HCT116 (cell line): ENCODE results near the gene PLPPR2.

Source experiments
- CEBPB ChIP-seq: IDR thresholded peaks from 2 replicates; pipeline ENCODE4 v1.6.1; 2012; ENCODE audit warnings: low read depth
- CTCF ChIP-seq, 3 experiments: fragments of 200-600 bp in 1 of 3; sonication (generic) in 1 of 3; IDR thresholded peaks in 2 of 3; conservative IDR thresholded peaks in 1 of 3; 2 replicates each; pipeline ENCODE4 v1.5.1; 2012 to 2017; ENCODE audit warnings: low read depth in 2 of 3, low read length in 2 of 3, antibody characterized with exemption in 1 of 3, borderline replicate concordance in 1 of 3, control low read depth in 1 of 3, mild to moderate bottlenecking in 1 of 3, mixed read lengths in 1 of 3, mixed run types in 1 of 3, moderate library complexity in 1 of 3; ENCODE audit not compliant: insufficient read depth in 1 of 3
- EZH2 ChIP-seq: fragments of 200-600 bp; sonication (generic); IDR thresholded peaks from 2 replicates; pipeline ENCODE4 v1.6.1; 2017; ENCODE audit warnings: antibody characterized with exemption, mixed run types
- POLR2A ChIP-seq: IDR thresholded peaks from 2 replicates; pipeline ENCODE4 v1.7.0; 2011; ENCODE audit warnings: borderline replicate concordance; ENCODE audit not compliant: insufficient read depth, insufficient read length; ENCODE audit errors: extremely low read depth
- POLR2AphosphoS5 ChIP-seq: IDR thresholded peaks from 2 replicates; pipeline ENCODE4 v1.6.1; 2011; ENCODE audit warnings: mild to moderate bottlenecking, low read depth, low read length, moderate library complexity
- RAD21 ChIP-seq: IDR thresholded peaks from 2 replicates; pipeline ENCODE4 v1.6.1; 2012; ENCODE audit warnings: low read depth, mild to moderate bottlenecking
- SIN3A ChIP-seq: IDR thresholded peaks from 2 replicates; pipeline ENCODE4 v1.6.1; 2012; ENCODE audit warnings: low read depth
- TCF7L2 ChIP-seq: IDR thresholded peaks from 2 replicates; pipeline ENCODE4 v1.7.0; 2011; ENCODE audit warnings: borderline replicate concordance, inconsistent platforms; ENCODE audit not compliant: insufficient read depth, insufficient read length; ENCODE audit errors: extremely low read depth
- YY1 ChIP-seq: IDR thresholded peaks from 2 replicates; pipeline ENCODE4 v1.6.1; 2011; ENCODE audit warnings: low read length, low read depth, moderate library complexity, mild to moderate bottlenecking; ENCODE audit not compliant: insufficient replicate concordance; ENCODE audit errors: extremely low read depth
- ZFX ChIP-seq: fragments of 450-650 bp; IDR thresholded peaks from 2 replicates; pipeline ENCODE4 v1.6.1; 2017
- ZNF274 ChIP-seq: fragments of 200-500 bp; sonication (Bioruptor generic); IDR thresholded peaks from 2 replicates; pipeline ENCODE4 v1.6.1; 2014; ENCODE audit warnings: mild to moderate bottlenecking, low read depth, low read length, inconsistent platforms
- TF ChIP-seq, protein P1 (sequence below): IDR thresholded peaks from 2 replicates; pipeline ENCODE4 v1.6.1; 2012
- TF ChIP-seq, protein P2 (sequence below): IDR thresholded peaks from 2 replicates; pipeline ENCODE4 v1.6.1; 2012
- TF ChIP-seq, protein P3 (sequence below): IDR thresholded peaks from 2 replicates; pipeline ENCODE4 v1.6.1; 2012; ENCODE audit warnings: low read depth

DNA sequence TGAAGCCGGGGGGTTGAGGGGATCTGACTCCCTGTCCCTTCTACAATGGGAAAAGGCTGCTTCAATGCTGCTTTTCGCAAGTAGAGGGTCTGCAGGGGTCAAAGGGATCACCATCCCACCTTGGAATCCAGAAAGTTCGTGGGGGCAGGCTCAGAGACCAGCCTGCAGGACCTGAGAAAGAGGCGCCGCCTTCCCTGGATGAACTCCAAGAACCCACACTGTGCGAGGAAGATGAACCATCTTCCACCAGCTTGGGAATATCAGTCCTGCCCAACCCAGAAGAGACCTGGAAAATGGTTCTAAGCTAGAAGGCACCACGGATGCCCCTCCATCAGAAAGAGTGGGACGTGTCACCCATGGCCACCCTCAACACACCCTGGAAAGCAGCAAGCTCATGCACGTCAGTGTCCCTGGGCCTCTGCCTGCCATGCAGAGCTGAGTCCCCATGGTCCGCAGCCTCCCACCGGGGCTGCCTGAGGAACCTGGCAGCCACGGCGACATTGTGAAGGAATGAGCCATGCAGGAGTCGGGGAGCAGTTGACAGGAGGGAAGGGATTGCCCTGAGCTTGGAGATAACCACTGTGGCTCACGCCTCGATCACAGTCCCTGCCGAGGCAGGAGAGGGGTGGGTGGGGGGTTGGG lies 30.4 kb upstream of the PLPPR2 start:
- TF ChIP-seq EZH2 (no peak), YY1 (no peak), CTCF (IDR thresholded peaks at IDR 0.05 in 2 of 3, conservative IDR thresholded peaks at IDR 0.05 in 1 of 3; ENCODE audit: borderline replicate concordance in 1 of 3, insufficient read depth in 1 of 3, low read depth in 2 of 3, low read length in 2 of 3) (no peak), POLR2A (no peak), ZNF274 (no peak), SIN3A (no peak), ZFX (no peak), POLR2AphosphoS5 (no peak), CEBPB (no peak), RAD21 (no peak), TCF7L2 (no peak)
- TF ChIP-seq, protein P1, sequence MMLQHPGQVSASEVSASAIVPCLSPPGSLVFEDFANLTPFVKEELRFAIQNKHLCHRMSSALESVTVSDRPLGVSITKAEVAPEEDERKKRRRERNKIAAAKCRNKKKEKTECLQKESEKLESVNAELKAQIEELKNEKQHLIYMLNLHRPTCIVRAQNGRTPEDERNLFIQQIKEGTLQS, result no peak
- TF ChIP-seq, protein P2, sequence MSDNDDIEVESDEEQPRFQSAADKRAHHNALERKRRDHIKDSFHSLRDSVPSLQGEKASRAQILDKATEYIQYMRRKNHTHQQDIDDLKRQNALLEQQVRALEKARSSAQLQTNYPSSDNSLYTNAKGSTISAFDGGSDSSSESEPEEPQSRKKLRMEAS, result no peak
- TF ChIP-seq, protein P3, sequence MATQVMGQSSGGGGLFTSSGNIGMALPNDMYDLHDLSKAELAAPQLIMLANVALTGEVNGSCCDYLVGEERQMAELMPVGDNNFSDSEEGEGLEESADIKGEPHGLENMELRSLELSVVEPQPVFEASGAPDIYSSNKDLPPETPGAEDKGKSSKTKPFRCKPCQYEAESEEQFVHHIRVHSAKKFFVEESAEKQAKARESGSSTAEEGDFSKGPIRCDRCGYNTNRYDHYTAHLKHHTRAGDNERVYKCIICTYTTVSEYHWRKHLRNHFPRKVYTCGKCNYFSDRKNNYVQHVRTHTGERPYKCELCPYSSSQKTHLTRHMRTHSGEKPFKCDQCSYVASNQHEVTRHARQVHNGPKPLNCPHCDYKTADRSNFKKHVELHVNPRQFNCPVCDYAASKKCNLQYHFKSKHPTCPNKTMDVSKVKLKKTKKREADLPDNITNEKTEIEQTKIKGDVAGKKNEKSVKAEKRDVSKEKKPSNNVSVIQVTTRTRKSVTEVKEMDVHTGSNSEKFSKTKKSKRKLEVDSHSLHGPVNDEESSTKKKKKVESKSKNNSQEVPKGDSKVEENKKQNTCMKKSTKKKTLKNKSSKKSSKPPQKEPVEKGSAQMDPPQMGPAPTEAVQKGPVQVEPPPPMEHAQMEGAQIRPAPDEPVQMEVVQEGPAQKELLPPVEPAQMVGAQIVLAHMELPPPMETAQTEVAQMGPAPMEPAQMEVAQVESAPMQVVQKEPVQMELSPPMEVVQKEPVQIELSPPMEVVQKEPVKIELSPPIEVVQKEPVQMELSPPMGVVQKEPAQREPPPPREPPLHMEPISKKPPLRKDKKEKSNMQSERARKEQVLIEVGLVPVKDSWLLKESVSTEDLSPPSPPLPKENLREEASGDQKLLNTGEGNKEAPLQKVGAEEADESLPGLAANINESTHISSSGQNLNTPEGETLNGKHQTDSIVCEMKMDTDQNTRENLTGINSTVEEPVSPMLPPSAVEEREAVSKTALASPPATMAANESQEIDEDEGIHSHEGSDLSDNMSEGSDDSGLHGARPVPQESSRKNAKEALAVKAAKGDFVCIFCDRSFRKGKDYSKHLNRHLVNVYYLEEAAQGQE, result no peak
